CD4-positive, alpha-beta T cell treated with Interleukin-6 at 100 ng/mL for 8 hours (primary cell): ENCODE results near the gene RPL27A.
A peak's percentile ranks its signal among the peaks of the same experiment; 100 is the strongest.

Source experiments
- DNase-seq: peaks from one replicate; pipeline ENCODE4 v3.0.0-alpha.2; 2020; ENCODE audit warnings: mixed read lengths, low spot score

The RPL27A gene

DNA sequence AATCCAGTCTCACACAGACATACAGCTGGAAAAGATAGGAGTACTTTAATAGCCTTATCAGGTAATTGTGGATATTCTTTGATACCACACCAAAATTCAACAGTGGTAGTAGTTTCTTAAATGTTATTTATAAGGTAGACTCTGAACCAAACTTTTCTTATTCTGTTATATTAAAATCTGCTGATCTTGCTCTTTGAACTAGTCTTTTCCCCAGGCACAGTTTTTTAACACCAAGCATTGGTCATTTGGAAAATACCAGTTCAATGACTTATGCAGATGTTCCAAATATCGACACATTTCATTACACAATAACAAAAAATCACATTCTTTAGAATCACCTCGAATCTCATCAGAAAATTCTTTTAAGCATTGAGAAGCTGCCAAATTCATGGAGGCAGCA is 7.7 kb upstream of the RPL27A start:
- DNase-seq = no peak

DNA sequence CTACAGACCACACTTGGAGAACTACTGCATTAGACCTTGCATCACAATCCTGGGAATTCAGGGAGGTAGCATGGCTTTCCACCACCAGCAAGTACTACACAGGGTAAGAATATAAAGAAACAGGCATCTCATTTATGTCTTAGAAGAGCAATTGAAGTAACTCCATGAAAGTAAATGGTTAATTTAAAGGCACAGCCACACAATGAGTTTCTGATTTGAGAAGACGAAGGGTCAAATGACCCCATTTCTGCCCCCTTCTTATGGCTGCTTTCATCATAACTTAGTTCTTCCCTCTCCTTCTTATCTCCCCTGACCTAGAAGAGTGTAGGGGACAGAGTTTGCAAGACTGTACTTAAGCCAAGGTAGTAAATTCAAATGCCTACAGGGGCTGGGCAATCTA is 6.1 kb upstream of the RPL27A start:
- DNase-seq = no peak

DNA sequence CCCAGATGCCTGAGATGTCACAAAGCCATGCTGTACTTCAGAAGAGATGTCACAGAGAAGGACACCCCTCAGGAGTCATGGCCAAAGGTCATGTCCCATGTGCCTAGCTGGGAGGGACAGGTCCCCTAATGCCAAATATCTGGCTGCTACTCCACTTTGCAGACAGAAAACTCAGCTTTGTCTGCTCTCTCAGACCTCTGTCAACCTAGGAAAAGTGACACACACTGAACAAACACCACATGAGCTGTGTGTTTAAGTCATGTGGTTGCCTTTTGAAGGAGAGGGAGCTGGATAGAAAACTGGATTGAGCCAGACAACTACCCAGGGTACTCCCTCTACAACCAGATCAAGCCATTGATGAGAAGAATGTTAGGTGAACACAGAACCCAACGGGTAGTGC is 3.6 kb upstream of the RPL27A start:
- no peak for DNase-seq

- no peak for DNase-seq
Measured at GRCh38 chr11:8681837-8682302, 722 bp upstream of the RPL27A start.

DNA sequence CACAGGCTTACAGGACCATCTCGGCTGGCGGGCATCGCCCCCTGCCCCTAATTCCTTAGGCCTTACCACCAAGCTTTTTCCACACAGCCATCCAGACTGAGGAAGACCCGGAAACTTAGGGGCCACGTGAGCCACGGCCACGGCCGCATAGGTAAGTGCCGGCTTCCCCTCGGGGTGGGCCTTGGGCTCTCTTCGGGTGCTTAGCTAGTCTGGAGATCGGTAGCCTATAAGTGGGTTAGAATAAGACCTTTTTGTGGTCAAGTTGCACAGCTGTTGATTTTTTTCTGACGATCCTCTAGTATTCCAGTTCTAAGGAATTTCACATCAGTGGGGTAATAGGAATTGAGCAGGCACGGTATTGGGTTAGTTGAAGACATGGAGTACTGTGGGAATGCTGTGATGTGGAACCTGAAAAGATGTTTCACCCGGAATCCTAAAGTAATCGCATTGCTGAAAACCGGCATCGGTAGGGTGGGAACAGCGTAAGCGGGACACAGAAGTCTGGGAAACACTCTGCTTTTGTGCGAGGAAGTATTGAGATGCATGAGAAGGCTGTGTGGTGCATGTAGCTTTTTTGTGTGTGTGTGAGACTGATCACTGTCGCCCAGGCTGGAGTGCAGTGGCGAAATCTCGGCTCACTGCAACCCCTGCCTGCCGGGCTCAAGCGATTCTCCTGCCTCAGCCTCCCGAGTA is 669 bp downstream of the RPL27A start:
- peak; percentile 9 for DNase-seq

- DNase-seq = no peak
Measured at GRCh38 chr11:8684600-8685290, 2.2 kb downstream of the RPL27A start.

GRCh38 chr11:8685306-8685705 is 2.7 kb downstream of the RPL27A start:
- no peak for DNase-seq

DNA sequence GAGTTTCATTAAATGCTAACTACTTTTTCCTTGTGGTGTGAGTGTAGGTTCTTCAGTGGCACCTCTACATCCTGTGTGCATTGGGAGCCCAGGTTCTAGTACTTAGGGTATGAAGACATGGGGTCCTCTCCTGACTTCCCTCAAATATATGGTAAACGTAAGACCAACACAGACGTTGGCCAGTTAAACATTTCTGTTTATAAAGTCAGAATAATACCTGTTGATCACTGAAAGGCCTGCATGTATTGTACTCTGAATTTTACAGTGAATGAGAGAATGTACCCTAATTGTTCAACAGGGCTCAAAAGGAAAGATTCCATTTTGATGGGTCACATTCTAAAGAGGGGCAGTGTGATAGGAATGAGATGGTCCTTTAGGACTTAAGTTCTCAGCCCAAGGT is 3.2 kb downstream of the RPL27A start:
- no peak for DNase-seq

- no peak for DNase-seq
Measured at GRCh38 chr11:8686325-8686724, 3.7 kb downstream of the RPL27A start.

- DNase-seq = peak; percentile 83
Measured at GRCh38 chr11:8688414-8689362, 6.1 kb downstream of the RPL27A start.

DNA sequence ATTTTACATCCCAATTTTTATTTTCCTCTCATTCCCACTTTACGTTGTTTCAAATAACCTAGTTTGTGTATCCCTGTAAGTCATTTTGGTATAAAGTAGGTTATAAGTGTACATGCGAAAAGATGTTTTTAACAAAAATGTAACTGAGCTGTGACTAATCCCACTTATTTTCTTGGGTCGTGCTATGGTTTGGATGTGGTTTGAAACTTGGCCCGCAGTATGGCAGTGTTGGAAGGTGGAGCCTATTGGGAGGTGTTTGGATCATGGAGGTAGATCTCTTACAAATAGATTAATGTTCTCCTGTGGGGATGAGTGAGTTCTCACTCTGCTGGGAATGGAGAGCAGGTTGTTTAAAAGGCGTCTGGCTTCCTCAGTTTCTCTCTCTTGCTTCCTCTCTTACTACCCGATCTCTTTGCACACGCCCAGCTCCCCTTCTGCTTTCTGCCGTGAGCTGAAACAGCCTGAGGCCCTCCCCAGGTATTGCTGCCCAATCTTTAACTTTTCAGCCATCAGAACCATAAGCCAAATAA is 7.2 kb downstream of the RPL27A start:
- DNase-seq = no peak

- no peak for DNase-seq
Measured at GRCh38 chr11:8690374-8691342, 8.1 kb downstream of the RPL27A start.

DNA sequence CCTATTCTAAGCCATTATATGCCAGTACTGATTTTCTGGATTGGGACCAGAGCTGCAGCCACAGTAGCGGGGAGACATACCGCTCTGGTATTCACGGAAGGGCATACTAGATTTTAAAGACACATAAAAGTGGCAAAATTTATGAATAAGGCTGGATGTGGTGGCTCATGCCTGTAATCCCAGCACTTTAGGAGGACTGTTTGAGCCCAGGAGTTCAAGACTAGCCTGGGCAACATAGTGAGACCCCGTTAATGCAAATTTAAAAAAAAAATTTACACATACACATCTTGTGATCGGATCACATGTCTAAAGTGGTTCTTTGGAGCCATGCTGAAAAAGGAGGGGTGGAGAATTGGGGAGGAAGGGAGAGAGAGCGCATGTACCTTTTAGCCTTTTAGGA is 9.0 kb downstream of the RPL27A start:
- DNase-seq = no peak

DNA sequence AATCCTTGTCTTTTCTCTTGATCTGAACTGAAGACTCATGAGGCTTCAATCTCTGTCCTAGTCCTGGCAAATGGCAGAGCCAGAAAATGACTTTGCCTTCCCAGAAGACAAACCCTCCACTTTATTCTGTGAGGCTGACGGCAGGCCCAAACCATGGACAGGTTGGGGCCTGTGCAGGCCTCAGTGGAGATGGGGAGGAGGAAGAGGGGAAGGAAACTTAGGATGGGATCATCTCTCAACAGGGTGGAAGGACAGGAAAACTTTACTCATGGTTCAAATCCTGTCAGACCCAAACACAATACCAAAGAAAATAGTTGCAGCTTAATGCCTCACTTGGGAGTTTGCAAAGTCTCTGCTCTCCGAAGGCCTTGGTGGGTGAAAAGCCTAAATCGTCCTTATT is 9.8 kb downstream of the RPL27A start:
- no peak for DNase-seq

GRCh38 chr11:8693010-8693551 is 10.5 kb downstream of the RPL27A start:
- no peak for DNase-seq

GRCh38 chr11:8693555-8693954 is 11.0 kb downstream of the RPL27A start:
- no peak for DNase-seq

DNA sequence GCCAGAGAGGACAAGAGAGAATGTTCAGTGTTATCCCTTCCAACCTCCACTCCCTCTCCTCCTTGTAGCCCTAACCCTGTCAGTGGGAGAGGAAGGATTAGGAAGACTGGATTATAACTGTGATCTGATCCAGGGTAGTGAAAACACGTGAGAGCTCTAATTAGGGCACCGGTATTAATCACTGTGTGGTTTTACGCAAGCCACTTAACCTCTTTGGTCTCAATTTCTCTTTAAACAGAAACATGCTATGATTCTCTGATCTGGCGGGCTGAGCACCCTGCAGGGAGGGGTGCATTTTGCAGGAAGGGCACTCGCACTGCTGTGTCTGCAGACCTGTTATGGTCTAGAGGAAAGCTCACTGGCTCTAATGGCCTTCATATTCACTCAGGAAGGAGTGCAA is 11.5 kb downstream of the RPL27A start:
- no peak for DNase-seq

- no peak for DNase-seq
Measured at GRCh38 chr11:8697054-8697453, 14.5 kb downstream of the RPL27A start.

DNA sequence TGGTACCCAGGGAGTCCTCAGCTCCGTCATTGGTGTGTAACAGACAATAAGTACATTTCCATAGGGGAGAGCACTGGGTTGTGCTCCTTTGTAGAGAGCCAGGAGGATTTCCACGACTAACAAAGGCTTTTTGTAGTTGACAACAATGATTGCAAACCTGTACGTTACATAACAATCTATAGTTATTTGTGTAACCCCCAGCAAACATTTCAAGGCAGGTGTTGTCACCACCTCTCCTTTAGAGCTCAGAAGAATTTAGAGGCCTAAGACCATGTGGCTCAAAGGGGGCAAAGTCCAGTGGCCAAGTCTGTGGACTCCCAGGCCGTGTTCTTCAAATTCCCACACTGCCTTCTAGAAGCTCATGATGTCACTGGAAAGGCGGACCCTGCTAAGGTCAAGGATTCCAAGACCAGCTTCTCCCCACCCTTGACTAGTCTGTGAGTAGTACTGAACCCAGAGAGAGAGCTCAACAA is 15.8 kb downstream of the RPL27A start:
- DNase-seq = no peak

DNA sequence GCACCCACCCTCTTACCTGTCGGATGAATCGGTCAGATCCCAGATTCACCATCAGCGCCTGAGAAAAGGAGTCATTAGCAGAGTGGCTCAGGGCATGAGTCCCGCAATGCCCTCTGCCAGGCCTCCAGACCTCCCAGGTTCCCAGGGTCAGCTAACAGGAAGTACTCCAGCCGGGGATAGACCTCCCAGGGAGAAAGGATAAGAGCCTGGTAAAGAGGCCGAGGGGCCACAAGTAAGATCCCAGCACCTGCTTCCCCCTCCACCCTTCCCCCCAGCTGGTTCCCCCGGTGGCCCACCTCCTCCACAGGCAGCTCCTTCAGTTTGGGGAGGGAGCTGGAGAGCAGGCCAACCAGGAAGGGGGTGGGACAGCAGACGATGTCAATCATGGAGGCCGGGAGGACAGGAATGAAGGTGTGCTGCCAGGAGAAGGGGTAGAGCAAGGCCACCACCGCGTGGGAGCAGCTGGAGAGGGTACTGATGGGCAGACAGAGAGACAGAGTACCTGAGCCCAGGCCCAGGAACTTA is 16.4 kb downstream of the RPL27A start:
- DNase-seq = no peak

DNA sequence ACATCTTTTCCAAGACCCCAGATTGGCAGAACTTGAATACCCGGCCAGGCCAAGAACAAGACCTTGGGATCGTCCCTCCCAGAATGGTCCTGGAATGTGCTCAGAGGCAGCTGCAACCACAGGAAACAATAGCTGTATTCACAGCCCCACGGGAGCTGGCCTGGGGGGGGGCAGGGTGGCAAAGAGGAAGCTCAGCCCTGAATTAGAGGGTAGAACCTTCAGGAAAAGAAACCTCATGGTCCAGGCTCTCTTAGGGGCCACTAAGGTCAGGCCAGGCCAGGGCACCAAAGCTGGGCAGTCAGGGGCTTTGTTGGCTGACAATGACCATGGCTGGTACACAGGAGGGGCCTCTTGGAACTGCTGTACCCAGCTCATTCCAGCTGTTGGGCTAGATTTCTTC is 17.3 kb downstream of the RPL27A start:
- DNase-seq = no peak
